H4 (cell line): ENCODE results near the gene CDKL1. TPM values are rescaled to one million over a fixed set of nuclear protein-coding genes. Genes with fewer than 3 reads are reported as not detected.
"Not testable (repeated sequence)": the region's sequence is repeated elsewhere in the genome, so short reads cannot be mapped to it uniquely, and the experiment has no call there.

ENCODE experiments used
- DNase-seq: peaks from one replicate; pipeline ENCODE4 v3.0.0-alpha.2; 2015; ENCODE audit warnings: low spot score
- total RNA-seq: library from RNA; depleted of rRNA; stranded (reverse); fragments of >200 nt; shearing (Covaris generic); gene quantifications from 2 replicates; pipeline ENCODE4 v1.2.3, GENCODE V29; 2014

The CDKL1 gene
- total RNA-seq, 1 experiment from 2014 or later = 4.9 TPM

GRCh38 chr14:50388256-50388931 is 8.3 kb downstream of the CDKL1 start:
- no peak for DNase-seq

GRCh38 chr14:50387548-50387947 is 9.1 kb downstream of the CDKL1 start:
- no peak for DNase-seq

DNA sequence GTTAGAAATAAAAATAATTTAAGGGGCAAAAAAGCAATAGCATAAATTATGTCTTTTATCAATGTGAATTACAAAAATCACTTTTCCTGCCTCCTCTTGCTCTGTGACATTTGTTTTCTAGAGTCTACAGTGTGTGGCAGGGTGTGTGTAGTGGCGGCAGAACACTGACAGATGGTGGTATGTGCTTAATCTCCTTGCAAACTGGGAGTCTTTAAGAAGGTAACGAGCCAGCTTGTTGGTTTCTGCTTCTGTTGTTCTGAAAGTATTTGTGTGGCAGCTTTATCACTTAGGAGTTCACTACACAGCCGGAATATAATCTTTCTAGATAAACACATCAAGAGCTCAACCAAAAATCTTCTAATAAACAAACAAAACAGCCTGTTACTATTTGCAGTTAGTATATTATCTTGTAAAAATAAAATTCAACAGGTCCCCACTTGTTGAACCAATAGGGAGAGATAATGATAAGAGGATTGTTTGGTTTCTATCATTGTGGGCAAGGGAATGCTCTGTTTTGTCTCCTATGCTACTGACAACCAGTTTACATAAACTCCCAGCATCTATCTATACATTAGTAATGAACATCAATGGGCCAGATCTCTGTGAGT is 13.0 kb downstream of the CDKL1 start:
- DNase-seq = no peak

GRCh38 chr14:50381823-50382287 is 14.8 kb downstream of the CDKL1 start:
- DNase-seq = no peak

GRCh38 chr14:50381008-50381407 is 15.7 kb downstream of the CDKL1 start:
- DNase-seq = no peak

DNA sequence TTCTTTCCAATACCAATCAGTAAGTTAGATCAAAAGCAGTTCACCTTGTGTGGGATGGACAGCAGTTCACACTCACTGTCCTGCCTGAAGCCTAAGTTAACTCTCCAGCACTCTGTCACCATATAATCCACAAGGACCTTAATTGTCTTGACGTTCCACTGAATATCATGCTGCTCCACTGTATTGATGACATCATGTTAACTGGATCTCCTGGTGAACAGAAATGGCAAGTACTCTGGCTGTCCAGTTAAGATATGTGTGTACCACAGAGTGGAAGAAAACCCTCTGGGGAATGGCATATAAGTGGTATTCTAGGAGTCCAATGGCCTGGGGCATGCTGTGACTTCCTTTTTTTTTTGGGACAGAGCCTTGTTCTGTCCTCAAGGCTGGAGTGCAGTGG is 16.2 kb downstream of the CDKL1 start:
- DNase-seq = no peak

DNA sequence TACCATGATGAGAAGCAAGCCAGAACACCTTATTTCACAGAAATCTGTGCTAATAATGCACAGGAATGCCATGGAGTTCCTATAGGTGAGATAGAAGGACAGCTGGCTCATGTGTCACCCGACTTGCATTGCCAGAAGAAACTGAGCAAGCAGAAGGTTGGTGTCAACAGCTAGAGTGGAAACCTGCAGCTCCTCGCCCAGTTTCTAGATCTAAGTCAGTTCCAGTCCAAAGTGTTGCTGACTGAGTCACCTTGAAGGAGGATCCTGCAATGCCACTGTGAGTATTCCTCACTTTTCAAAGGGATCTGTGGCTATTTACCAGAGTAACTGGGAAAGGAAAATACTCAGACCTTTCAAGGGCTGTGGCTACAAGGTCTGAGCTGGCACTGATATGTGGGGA is 17.1 kb downstream of the CDKL1 start:
- DNase-seq = no peak

DNA sequence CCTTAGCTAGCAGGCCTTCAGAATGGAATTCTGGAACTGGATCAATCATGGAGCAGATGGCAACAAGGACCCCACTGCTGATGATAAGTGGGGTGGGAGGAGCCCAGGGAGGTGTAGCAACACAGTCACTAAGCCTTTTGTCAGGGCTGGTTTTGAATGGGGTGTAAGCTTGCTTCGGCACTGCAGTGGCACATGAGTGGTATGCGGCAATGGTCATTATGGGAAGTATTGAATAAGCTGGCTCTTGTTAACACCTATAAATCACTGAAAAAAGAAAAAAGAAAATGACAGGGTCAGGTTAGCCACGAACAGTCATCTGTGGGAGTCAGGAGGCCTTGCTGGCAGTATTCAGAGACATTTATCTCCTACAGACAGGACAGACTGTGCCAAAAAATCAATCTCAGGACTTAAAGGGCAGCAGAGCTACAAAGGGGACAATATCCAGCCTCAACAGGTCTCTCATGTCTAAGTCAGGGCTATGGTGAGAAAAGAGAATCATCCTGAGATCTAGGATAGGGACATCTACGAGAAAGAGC is 19.1 kb downstream of the CDKL1 start:
- no peak for DNase-seq

DNA sequence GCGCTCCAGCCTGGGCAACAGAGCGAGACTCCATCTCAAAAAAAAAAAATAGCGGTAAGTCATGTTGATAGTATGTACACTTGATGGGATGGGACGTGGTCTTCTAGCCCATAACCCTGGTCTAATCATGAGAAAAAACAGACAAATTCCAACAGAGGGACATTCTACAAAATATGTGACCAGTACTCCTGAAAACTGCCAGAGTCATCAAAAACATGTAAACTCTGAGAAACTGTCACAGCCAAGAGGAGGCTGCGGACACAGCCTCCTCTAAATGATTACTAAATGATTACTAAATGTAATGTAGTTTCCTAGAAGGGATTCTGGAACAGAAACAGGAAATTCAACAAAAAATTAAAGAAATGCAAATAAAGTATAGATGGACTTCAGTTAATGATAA is 20.9 kb downstream of the CDKL1 start:
- DNase-seq = no peak

DNA sequence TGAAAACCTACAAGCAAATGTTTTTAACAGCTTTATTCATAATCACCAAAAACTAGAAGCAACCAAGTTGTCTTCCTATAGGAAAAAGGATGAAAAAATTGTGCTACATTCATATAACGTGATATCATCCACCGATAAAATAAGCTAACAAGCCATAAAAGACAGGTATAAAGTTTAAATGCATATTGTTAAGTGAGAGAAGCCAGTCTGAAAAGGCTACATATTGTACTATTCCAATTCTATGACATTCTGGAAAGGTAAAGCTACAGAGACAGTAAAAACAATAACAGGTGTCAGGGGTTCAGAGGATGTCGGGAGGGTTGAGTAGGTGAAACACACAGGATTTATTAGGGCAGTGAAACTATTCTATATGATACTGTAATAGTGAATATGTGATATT is 22.7 kb downstream of the CDKL1 start:
- DNase-seq = no peak

- no peak for DNase-seq
Measured at GRCh38 chr14:50371546-50371945, 25.1 kb downstream of the CDKL1 start.

- DNase-seq = no peak
Measured at GRCh38 chr14:50366589-50366988, 30.1 kb downstream of the CDKL1 start.

DNA sequence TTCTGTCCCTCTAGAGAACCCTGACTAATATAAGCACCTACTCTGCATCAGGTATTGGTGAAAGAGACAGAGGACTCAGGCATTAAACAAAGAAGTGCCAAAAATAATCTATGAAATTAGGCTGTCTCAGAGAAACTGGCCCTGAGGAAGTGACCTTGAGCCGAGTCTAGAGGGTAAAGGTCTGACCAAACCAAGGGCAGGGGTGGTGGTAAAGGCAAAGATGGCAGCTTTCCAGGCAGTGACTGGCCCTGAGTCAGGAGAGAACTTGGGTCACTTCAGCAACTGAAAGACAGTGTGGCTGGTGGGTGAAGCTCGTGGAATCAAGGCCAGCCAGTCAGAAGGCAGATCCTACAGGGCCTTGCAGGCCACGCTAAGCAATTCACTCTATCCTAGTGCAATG is 30.6 kb downstream of the CDKL1 start:
- DNase-seq = no peak

- not testable (repeated sequence) for DNase-seq
Measured at GRCh38 chr14:50365572-50365971, 31.1 kb downstream of the CDKL1 start.

- DNase-seq = no peak
Measured at GRCh38 chr14:50364792-50365191, 31.9 kb downstream of the CDKL1 start.

DNA sequence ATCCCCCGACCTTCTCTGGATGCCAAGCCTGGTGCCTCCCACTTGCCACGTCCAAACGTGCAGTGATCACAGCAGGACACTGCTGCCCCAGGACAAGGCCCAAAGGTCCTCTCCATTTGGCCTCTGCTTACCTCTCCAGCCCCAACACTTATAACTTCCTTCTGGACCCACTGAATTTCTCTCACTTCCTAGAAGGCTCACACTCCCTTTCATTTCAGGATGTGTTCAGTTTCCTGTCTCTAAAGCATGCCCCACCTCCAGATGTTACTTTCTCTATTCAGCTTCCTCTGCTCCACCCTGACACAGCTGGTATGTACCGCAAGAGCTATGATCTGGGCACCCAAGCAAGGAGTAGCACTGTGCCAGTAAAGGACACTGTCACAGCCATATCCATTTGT is 33.0 kb downstream of the CDKL1 start:
- peak; percentile 34 for DNase-seq

DNA sequence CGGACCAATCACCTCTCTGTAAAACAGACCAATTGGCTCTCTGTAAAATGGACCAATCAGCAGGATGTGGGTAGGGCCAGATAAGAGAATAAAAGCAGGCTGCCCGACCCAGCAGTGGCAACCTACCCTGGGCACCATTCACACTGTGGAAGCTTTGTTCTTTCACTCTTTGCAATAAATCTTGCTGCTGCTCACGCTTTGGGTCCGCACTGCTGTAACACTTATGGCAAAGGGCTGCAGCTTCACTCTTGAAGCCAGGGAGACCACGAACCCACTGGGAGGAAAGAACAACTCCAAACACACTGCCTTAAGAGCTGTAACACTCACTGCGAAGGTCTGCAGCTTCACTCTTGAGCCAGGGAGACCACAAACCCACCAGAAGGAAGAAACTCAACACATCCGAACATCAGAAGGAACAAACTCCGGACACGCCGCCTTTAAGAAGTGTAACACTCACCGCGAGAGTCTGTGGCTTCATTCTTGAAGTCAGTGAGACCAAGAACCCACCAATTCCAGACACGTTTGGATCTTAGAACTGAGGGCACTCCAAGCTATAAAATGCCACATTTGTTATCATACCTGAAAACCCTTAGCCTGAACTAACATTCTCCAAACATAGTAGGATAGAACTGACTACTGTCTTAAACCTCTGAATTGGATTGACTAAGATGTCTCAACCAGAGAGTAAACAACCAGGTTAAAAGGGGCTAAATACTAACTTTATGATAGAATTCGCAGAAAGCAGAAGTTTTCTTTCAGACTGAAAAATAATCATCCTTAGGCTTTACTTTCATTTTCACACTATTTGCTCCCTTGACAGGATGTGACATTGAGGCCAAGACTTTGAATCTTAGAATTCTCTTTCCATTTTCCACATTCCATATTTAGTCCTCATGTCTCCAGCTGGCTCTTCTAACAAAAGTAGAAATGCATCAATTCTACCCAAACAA is 33.6 kb downstream of the CDKL1 start:
- no peak for DNase-seq

DNA sequence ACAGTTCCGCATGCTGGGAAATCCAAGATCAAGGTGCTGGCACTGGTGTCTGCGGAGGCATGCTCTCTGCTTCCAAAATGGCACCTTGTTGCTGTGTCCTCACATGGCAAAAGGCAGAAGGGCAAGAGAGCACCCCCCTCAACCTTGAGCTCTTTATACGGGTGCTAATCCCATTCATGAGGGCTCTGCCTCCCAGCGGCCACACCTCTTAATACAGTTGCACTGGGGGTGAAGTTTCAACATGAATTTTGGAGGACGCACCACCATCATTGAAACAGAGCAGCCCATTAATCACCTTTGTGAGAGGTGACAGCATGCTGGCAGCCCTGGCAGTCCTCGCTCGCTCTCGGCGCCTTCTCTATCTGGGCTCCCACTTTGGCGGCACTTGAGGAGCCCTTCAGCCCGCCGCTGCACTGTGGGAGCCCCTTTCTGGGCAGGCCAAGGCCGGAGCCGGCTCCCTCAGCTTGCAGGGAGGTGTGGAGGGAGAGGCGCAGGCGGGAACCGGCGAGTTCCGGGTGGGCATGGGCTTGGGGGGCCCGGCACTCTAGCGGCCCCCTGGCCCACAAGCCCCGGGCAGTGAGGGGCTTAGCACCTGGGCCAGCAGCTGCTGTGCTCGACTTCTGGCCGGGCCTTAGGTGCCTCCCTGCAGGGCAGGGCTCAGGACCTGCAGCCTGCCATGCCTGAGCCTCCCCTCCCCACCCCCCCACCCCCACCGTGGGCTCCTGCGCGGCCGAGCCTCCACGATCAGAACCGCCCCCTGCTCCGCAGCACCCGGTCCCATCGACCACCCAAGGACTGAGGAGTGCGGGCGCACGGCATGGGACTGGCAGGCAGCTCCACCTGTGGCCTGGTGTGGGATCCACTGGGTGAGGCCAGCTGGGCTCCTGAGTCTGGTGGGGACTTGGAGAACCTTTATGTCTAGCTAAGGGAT is 34.9 kb downstream of the CDKL1 start:
- not testable (repeated sequence) for DNase-seq

GRCh38 chr14:50360851-50361250 is 35.8 kb downstream of the CDKL1 start:
- DNase-seq = no peak

DNA sequence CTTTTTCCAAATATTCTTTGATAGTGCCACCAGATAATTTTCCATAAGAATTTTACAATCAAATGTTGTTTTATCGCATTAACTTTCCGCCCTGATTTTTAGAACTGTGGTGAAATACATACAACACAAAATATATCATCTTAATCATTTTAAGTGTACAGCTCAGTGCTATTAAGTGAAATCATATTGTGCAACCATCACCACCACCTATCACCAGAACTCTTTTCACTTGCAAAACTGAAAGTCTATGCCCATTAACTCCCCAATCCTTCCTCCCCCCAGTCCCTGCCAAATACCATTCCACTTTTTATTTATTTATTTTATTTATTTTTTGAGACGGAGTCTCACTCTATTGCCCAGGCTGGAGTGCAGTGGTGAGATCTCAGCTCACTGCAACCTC is 36.6 kb downstream of the CDKL1 start:
- no peak for DNase-seq

GRCh38 chr14:50359631-50360030 is 37.0 kb downstream of the CDKL1 start:
- DNase-seq = no peak
